Measurements from ENCODE around the gene ZSCAN16. TPM values are rescaled to one million over a fixed set of nuclear protein-coding genes. Genes with fewer than 3 reads are reported as not detected.

The ZSCAN16 gene
- total and polyA plus RNA-seq, 8 donors: 3.8 to 13.0 (median 6.1) TPM; not detected in 1

GRCh38 chr6:28107506-28107905 is 16.9 kb upstream of the ZSCAN16 start:
- no peak for DNase-seq
- intact Hi-C loops (cut with DNase I; ENCODE audit: low total_unique reads): no loop called here
- H3K36me3 ChIP-seq: no peaks in the 10 kb centered on the region
- WGBS, 5 donors: 73 to 90% (median 84%) methylated on average over 3 of the region's 3 CpGs
- H3K4me3 ChIP-seq: no peak overlapping the region
- H3K4me1 ChIP-seq: peaks cover 0 to 7% (median 5%) of the 10 kb centered on the region in 4 donors
- H3K27me3 ChIP-seq: no peaks in the 10 kb centered on the region
- no peak overlapping the region for H3K27ac ChIP-seq
- TF ChIP-seq CTCF (IDR thresholded peaks at IDR 0.05): no peak
- no peak for TF ChIP-seq EP300 (IDR thresholded peaks at IDR 0.05)
- TF ChIP-seq POLR2AphosphoS5 (IDR thresholded peaks at IDR 0.05): no peak
- TF ChIP-seq POLR2A (IDR thresholded peaks at IDR 0.05): no peak
- no peaks in the 10 kb centered on the region for H3K9me3 ChIP-seq

DNA sequence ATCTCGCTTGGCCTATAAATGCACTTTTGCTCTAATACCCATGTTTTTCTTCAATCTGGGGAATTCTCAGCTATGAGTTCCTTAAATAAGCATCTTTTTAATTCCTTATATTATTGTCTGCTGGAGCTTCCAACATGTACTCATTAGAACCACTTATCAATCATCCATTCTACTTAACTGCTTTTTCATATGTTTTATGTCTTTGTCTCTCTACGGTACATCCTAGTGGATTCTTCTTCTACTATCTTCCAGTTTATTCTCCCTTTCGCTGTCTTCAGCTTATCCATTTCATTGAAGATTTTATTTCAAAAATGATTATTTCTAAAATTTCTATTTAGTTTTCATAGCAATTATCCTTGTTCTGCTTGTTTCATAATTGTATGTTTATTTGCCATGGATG is 12.4 kb upstream of the ZSCAN16 start:
- no peak overlapping the region for H3K27ac ChIP-seq
- DNase-seq: no peak
- no peak overlapping the region for H3K4me3 ChIP-seq
- H3K27me3 ChIP-seq: no peaks in the 10 kb centered on the region
- no peaks in the 10 kb centered on the region for H3K9me3 ChIP-seq
- intact Hi-C loops (cut with DNase I; ENCODE audit: low total_unique reads): no loop called here
- TF ChIP-seq CTCF (IDR thresholded peaks at IDR 0.05): no peak
- no peak for TF ChIP-seq EP300 (IDR thresholded peaks at IDR 0.05)
- no peak for TF ChIP-seq POLR2AphosphoS5 (IDR thresholded peaks at IDR 0.05)
- TF ChIP-seq POLR2A (IDR thresholded peaks at IDR 0.05): no peak
- peaks cover 0 to 28% (median 21%) of the 10 kb centered on the region in 4 donors for H3K36me3 ChIP-seq
- H3K4me1 ChIP-seq: no peaks in the 10 kb centered on the region
- WGBS, 5 donors: 75 to 100% (median 85%) methylated on average over 3 of the region's 3 CpGs

DNA sequence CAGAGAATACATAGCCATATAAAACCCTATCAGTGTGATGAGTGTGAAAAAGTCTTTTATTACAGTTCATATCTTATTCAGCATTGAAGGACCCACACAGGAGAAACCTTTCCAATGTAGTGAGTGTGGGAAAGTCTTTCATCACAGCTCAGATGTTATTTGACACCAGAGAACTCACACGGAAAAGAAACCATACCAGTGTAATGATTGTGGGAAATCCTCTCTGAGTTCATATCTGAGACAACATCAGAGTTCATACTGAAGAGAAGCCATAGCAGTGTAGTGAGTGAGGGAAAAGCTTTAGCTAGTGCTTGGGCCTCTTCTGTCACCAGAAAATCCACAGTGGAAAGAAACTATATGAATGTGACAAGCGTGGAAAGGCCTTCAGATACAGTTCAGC is 8.6 kb upstream of the ZSCAN16 start:
- no peak overlapping the region for H3K4me3 ChIP-seq
- H3K36me3 ChIP-seq: peaks cover 0 to 63% (median 50%) of the 10 kb centered on the region in 4 donors
- no peak for TF ChIP-seq CTCF (IDR thresholded peaks at IDR 0.05)
- no peak for TF ChIP-seq POLR2AphosphoS5 (IDR thresholded peaks at IDR 0.05)
- no peak for TF ChIP-seq EP300 (IDR thresholded peaks at IDR 0.05)
- TF ChIP-seq POLR2A (IDR thresholded peaks at IDR 0.05): no peak
- no peaks in the 10 kb centered on the region for H3K9me3 ChIP-seq
- no peak overlapping the region for H3K27ac ChIP-seq
- H3K27me3 ChIP-seq: no peaks in the 10 kb centered on the region
- no peak for DNase-seq
- intact Hi-C loops (cut with DNase I; ENCODE audit: low total_unique reads): no loop called here
- H3K4me1 ChIP-seq: no peaks in the 10 kb centered on the region
- WGBS, 5 donors: 76 to 84% (median 82%) methylated on average over 2 of the region's 2 CpGs

- no peaks in the 10 kb centered on the region for H3K27me3 ChIP-seq
- H3K4me3 ChIP-seq: no peak overlapping the region
- WGBS, 5 donors: 92 to 95% (median 94%) methylated on average over 2 of the region's 2 CpGs
- intact Hi-C loops (cut with DNase I; ENCODE audit: low total_unique reads): no loop called here
- no peak overlapping the region for H3K27ac ChIP-seq
- no peaks in the 10 kb centered on the region for H3K9me3 ChIP-seq
- H3K4me1 ChIP-seq: no peaks in the 10 kb centered on the region
- H3K36me3 ChIP-seq: peaks cover 0 to 79% (median 54%) of the 10 kb centered on the region in 4 donors
- DNase-seq: no peak
- TF ChIP-seq EP300 (IDR thresholded peaks at IDR 0.05): no peak
- no peak for TF ChIP-seq POLR2A (IDR thresholded peaks at IDR 0.05)
- TF ChIP-seq POLR2AphosphoS5 (IDR thresholded peaks at IDR 0.05): no peak
- no peak for TF ChIP-seq CTCF (IDR thresholded peaks at IDR 0.05)
Measured at GRCh38 chr6:28117386-28118050, 6.9 kb upstream of the ZSCAN16 start.
